SU-DHL-6 (cell line): Measurements from ENCODE around the gene WDR31.

Experiments
- CTCF ChIP-seq: fragments of 200-600 bp; sonication (generic); IDR thresholded peaks from one replicate; pipeline ENCODE4 v1.5.1; 2017; ENCODE audit warnings: antibody characterized with exemption, mild to moderate bottlenecking, low read length, moderate library complexity; ENCODE audit not compliant: insufficient read depth, poor library complexity, severe bottlenecking
- EZH2phosphoT487 ChIP-seq: fragments of 200-600 bp; sonication (generic), shearing (Covaris generic); conservative IDR thresholded peaks from 2 replicates; pipeline ENCODE4 v1.6.1; 2018; ENCODE audit warnings: mild to moderate bottlenecking, antibody characterized with exemption, low read length, moderate library complexity, mixed read lengths

DNA sequence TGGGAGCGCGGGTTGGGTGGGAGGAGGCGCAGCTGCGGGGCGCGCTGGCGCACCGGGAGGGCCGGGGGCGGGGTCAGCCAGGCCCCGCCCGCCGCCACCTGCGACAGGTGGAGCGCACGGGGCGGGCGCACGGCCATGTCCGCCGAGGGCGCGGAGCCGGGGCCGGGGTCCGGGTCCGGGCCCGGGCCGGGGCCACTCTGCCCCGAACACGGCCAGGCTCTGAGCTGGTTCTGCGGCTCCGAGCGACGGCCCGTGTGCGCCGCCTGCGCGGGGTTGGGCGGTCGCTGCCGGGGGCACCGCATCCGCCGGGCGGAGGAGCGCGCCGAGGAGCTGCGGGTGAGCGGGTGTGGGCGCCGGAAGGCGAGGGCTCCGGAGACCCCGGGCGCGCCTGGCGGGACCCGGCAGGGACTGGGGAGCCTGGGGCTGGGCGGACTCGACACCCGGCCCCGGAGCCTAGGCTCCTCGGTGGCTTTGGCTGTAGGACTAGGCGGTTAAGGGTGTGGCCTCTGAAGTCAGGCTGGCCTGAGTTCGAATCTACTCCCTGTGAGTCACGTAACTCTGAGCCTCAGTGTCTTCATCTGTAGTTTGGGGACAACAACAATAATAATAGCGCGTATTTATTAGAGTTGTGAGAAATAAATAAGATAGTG, 9.5 kb upstream of the WDR31 start, which contains the start of gene BSPRY:
- no peak for TF ChIP-seq CTCF
- TF ChIP-seq EZH2phosphoT487 = no peak
